Fibroblast of mammary gland (primary cell): ENCODE results near the gene FLVCR2.
A peak's percentile ranks its signal among the peaks of the same experiment; 100 is the strongest.

ENCODE experiments used
- DNase-seq: peaks from one replicate; pipeline ENCODE4 v3.0.0-alpha.2; 2010; ENCODE audit warnings: low read depth
- H3K4me3 ChIP-seq: 2 replicates; pipeline ENCODE4 v1.5.1; 2011; ENCODE audit warnings: low read depth, mild to moderate bottlenecking, low read length, moderate library complexity; ENCODE audit not compliant: control insufficient read depth
- TF ChIP-seq, protein P1 (sequence below): conservative IDR thresholded peaks from 2 replicates; pipeline ENCODE4 v1.5.1; 2011; ENCODE audit warnings: low read depth, low read length, inconsistent platforms; ENCODE audit not compliant: control insufficient read depth, insufficient read depth

FLVCR2 gene

DNA sequence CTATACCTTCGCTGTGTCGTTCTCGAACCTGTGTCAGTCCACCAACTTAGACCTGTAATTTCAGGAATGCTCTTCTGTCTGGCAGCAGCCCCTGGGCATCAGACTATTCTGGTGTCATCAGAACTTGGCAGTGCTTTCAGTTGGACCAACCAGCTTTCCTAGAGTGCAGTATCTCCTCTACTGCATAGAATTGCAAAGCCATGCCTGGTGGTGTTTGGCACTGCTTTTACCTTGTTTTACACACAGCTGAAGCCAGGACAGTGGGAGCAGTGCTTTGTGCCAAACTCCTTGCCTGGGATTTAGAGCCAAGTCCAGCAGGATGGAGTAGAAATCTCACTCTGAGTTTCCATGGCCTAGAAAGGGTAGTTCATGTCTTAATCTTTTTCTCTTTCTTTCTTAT lies 1.5 kb downstream of the FLVCR2 start:
- TF ChIP-seq, protein P1, sequence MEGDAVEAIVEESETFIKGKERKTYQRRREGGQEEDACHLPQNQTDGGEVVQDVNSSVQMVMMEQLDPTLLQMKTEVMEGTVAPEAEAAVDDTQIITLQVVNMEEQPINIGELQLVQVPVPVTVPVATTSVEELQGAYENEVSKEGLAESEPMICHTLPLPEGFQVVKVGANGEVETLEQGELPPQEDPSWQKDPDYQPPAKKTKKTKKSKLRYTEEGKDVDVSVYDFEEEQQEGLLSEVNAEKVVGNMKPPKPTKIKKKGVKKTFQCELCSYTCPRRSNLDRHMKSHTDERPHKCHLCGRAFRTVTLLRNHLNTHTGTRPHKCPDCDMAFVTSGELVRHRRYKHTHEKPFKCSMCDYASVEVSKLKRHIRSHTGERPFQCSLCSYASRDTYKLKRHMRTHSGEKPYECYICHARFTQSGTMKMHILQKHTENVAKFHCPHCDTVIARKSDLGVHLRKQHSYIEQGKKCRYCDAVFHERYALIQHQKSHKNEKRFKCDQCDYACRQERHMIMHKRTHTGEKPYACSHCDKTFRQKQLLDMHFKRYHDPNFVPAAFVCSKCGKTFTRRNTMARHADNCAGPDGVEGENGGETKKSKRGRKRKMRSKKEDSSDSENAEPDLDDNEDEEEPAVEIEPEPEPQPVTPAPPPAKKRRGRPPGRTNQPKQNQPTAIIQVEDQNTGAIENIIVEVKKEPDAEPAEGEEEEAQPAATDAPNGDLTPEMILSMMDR, result no peak
- H3K4me3 ChIP-seq, result peak overlapping the region; percentile 65
- DNase-seq, result no peak

DNA sequence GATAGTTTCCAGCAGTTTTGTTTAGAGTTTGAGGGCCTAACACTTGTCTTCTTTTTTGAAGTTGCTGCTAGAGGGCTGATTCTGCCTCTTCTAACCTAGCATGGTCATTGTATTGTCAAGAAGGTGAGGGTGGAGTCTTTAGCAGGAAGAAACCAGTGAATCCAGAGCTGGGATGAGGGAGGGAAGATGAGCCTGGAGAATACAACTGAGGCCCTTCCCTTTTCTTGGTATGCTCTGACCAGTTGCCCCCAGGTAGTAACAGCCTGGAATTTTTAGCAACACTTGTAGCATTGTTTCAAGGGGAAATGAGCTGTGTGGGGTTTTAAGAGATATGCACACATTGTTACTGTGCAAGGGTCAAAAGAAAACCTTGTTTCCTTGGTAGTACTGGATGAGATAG lies 9.0 kb downstream of the FLVCR2 start:
- no peak for DNase-seq
- TF ChIP-seq, protein P1, result no peak
- H3K4me3 ChIP-seq, result no peak overlapping the region

DNA sequence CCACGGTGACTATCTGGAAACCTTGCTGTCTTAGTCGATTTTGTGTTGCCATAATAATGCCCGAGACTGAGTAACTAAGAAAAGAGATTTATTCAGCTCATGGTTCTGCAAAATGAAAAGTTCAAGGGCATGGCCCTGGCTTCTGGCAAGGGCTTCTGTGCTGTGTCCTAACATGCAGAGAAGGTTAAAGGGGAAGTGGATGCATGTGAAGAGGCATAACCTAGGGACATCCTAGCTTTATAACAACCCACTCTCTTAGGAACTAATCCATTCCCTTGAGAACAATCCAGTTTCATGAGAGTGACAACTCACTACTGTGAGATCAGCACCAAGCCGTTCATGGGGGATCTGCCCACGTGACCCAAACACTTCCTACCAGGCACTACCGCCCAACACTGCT lies 11.5 kb downstream of the FLVCR2 start:
- no peak overlapping the region for H3K4me3 ChIP-seq
- DNase-seq, result no peak
- TF ChIP-seq, protein P1, result no peak

DNA sequence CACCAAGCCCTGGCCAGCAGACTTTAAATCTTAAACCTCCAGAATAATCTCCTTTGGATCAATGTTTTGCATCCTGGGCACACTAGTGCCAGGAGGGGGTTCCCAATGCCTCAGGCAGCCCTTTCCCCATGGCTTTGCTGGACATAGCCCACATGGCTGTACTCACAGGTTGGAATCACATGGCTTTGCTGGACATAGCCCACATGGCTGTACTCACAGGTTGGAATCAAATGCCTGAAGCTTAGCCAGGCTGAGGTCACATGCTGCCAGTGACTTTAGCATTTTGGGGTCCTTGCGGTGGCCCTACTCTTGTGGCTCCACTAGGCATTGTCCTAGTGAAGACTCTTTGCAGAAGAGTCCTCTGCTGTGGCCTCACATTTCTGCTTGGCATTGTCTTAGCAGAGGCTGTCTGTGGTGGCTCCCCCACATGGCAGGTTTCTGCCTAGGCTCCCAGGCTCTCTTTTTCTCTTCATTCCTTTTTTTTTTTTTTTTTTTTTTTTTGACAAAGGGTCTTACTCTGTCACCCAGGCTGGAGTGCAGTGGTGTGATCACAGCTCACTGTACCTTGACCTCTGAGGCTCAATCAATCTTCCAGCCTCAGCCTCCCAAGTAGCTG lies 13.0 kb downstream of the FLVCR2 start:
- no peak for DNase-seq
- no peak overlapping the region for H3K4me3 ChIP-seq
- TF ChIP-seq, protein P1, result peak; percentile 13

DNA sequence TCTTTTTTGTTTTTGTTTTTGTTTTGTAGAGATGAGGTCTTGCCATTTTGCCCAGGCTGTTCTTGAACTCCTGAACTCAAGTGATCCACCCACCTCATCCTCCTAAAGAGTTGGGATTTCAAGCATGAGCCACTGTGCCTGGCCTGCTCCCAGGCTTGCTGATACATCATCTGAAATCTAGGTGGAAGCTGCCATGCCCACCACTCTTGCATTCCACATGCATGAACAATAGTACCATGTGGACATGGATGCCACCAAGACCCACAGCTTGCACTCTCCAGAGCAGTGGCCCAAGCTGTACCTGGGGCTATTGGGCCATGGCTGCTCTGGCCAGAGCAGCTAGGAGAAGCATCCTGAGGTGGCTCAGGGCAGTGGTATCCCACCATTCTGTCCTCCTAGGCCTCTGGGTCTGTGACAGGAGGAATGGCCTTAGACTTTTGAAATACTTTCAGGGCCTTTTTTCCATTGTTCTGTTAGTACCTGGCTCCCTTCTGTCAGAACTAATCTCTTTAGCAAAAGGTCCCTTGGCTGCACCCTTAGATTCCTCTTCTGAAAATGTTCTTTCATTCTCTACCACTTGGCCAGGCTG lies 13.7 kb downstream of the FLVCR2 start:
- TF ChIP-seq, protein P1, result no peak
- DNase-seq, result no peak
- no peak overlapping the region for H3K4me3 ChIP-seq

DNA sequence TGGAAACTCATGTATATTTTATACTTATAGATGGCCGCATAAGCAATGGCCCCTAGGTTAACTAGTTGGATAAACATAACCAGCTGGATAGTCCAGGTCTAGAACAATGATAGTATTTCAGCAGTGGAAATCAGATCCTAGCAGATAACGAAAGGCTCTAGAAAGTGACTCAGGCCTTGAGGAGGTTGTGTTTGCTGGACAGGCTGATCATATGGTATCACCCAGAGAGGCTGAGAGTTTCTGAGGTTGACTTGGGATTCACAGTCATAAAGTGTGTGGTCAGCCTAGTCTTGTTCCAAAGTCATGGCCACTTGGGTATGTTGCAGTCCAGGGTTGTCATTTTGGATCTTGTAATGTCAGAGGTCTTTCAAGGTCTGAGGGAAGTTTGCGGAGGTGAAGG lies 16.8 kb downstream of the FLVCR2 start:
- TF ChIP-seq, protein P1, result no peak
- DNase-seq, result no peak
- H3K4me3 ChIP-seq, result no peak overlapping the region
